GM12878 (cell line): Measurements from ENCODE around the gene ACSF3. TPM values are rescaled to one million over a fixed set of nuclear protein-coding genes. Genes with fewer than 3 reads are reported as not detected.

Experiments used
- ATAC-seq: fragments of 200-7000 bp; cut with Tn5 transposase; 3 replicates; pipeline ENCODE4 v1.9.1; 2020; ENCODE audit warnings: mild to moderate bottlenecking, moderate library complexity
- BruUV-seq: library from RNA; stranded (reverse); fragments of 400-500 nt; replicated peaks from 2 replicates; lab custom pipeline; 2021; lab: Mats Ljungman, UMichigan
- CTCF ChIA-PET: fragments of 300-600 bp; sonication (Branson Sonifier 250); formaldehyde crosslinking; extraction: SDS; loops from one replicate; lab custom pipeline; 2021; ENCODE audit warnings: inconsistent platforms; lab: Yijun Ruan, JAX
- POLR2A ChIA-PET: fragments of 350-600 bp; formaldehyde crosslinking; extraction: SDS; loops from one replicate; lab custom pipeline; 2021; ENCODE audit warnings: inconsistent platforms; lab: Charles Lee
- RAD21 ChIA-PET: fragments of 300-600 bp; sonication (Branson Sonifier 250); formaldehyde crosslinking; loops from one replicate; lab custom pipeline; 2023; ENCODE audit warnings: antibody characterized with exemption; ENCODE audit not compliant: unreplicated experiment; lab: Charles Lee
- SMC1A ChIA-PET: fragments of 300-600 bp; sonication (Branson Sonifier 250); formaldehyde crosslinking; loops from one replicate; lab custom pipeline; 2023; ENCODE audit not compliant: unreplicated experiment, uncharacterized antibody; lab: Charles Lee
- DNase-seq: peaks from one replicate; pipeline ENCODE4 v3.0.0-alpha.2; 2011; ENCODE audit warnings: low read depth, low spot score
- FAIRE-seq: peaks from 3 replicates; lab custom pipeline; 2011; peaks lifted over from hg19 to GRCh38; lab: Jason Lieb, UNC
- H2AFZ ChIP-seq: 2 replicates; pipeline ENCODE4 v1.6.0; 2011; ENCODE audit warnings: low read depth, low read length, control low read depth; ENCODE audit not compliant: control insufficient read depth
- H3K27ac ChIP-seq: 2 replicates; pipeline ENCODE4 v1.5.1; 2011; ENCODE audit warnings: control low read depth; ENCODE audit not compliant: control insufficient read depth, insufficient read depth
- H3K27me3 ChIP-seq, 2 experiments: replicated peaks in 1 of 2; 2 replicates each; pipeline versions ENCODE4 v1.6.0 to v1.6.1; 2011; ENCODE audit warnings: low read length in 1 of 2; ENCODE audit not compliant: control insufficient read depth in 2 of 2, insufficient read depth in 2 of 2
- H3K36me3 ChIP-seq, 2 experiments: 2 replicates each; pipeline ENCODE4 v1.5.1; 2011; ENCODE audit warnings: low read length in 1 of 2; ENCODE audit not compliant: control insufficient read depth in 2 of 2, insufficient read depth in 2 of 2
- H3K4me1 ChIP-seq: 2 replicates; pipeline ENCODE4 v1.6.1; 2011; ENCODE audit warnings: mild to moderate bottlenecking, low read length, moderate library complexity, mixed read lengths; ENCODE audit not compliant: control insufficient read depth, insufficient read depth
- H3K4me2 ChIP-seq: 2 replicates; pipeline ENCODE4 v1.6.0; 2011; ENCODE audit warnings: control low read depth; ENCODE audit not compliant: control insufficient read depth, insufficient read depth
- H3K4me3 ChIP-seq: fragments of 200-600 bp; sonication (generic); 2 replicates; pipeline ENCODE4 v1.5.1; 2016
- H3K79me2 ChIP-seq: 2 replicates; pipeline ENCODE4 v1.6.0; 2011; ENCODE audit warnings: low read length; ENCODE audit not compliant: control insufficient read depth, insufficient read depth
- H3K9ac ChIP-seq: 2 replicates; pipeline ENCODE4 v1.8.0; 2011; ENCODE audit warnings: low read length, control low read depth, mixed read lengths; ENCODE audit not compliant: control insufficient read depth, insufficient read depth
- H3K9me3 ChIP-seq: replicated peaks from 3 replicates; pipeline ENCODE4 v1.5.1; 2011; ENCODE audit warnings: mild to moderate bottlenecking, low read length; ENCODE audit not compliant: control insufficient read depth, insufficient read depth
- H4K20me1 ChIP-seq: 2 replicates; pipeline ENCODE4 v1.6.0; 2011; ENCODE audit not compliant: control insufficient read depth, insufficient read depth
- CREM ChIP-seq: IDR thresholded peaks from 2 replicates; pipeline ENCODE4 v1.6.1; 2014; ENCODE audit warnings: antibody characterized with exemption, low read depth
- IKZF1 ChIP-seq: fragments of 450-650 bp; conservative IDR thresholded peaks from 2 replicates; pipeline ENCODE4 v1.6.1; 2017; ENCODE audit warnings: antibody characterized with exemption, mild to moderate bottlenecking
- PML ChIP-seq: IDR thresholded peaks from 2 replicates; pipeline ENCODE4 v1.6.1; 2012; ENCODE audit warnings: low read length, inconsistent platforms
- WGBS: methylation state at CpG from one replicate; pipeline ENCODE4 v1.1.6; 2016; ENCODE audit warnings: low lambda C conversion rate; ENCODE audit not compliant: insufficient replicate concordance, insufficient coverage; ENCODE audit errors: missing lambda C conversion rate; 5-methylcytosine and 5-hydroxymethylcytosine counted together
- in situ Hi-C: fragments of 300-500 bp; cut with MboI; formaldehyde crosslinking; loops from 9 replicates; pipeline ENCODE4 v1.14.3; 2018; ENCODE audit warnings: mixed read lengths
- intact Hi-C: fragments of 100-400 bp; cut with micrococcal nuclease; formaldehyde crosslinking; loops from one replicate; pipeline ENCODE4 v1.14.2; 2022; ENCODE audit not compliant: unreplicated experiment
- polyA plus RNA-seq, 11 experiments: library from polyadenylated mRNA; depleted of rRNA in 4 of 11; unstranded in 6 of 11; stranded (reverse) in 5 of 11; fragments of >200 nt; fragmentation: Nextera tagmentation in 4 of 11; fragmentation: Illumina TruSeq in 1 of 11; extraction: Ambion mirVana in 4 of 11; extraction: Trizol in 1 of 11; gene quantifications; 1 replicate in 1 of 11; 2 replicates in 10 of 11; pipeline versions ENCODE4 v1.2.1 to v1.2.3, GENCODE V29; 2011 to 2016; ENCODE audit warnings: inconsistent platforms in 2 of 11, missing spikeins in 2 of 11, low read depth in 1 of 11
- total RNA-seq, 4 experiments: library from RNA; depleted of rRNA in 3 of 4; stranded (reverse); fragments of >200 nt in 3 of 4; fragmentation: Illumina TruSeq in 1 of 4; extraction: Trizol in 1 of 4; gene quantifications; 2 replicates each; pipeline versions ENCODE4 v1.2.1 to v1.2.3, GENCODE V29; 2013 to 2021
- TF ChIP-seq, protein P1 (sequence below): fragments of 450-650 bp; IDR thresholded peaks from 2 replicates; pipeline ENCODE4 v1.6.1; 2017; ENCODE audit warnings: antibody characterized with exemption, mild to moderate bottlenecking, moderate library complexity
- TF ChIP-seq, protein P2 (sequence below): fragments of 450-650 bp; IDR thresholded peaks from 2 replicates; pipeline ENCODE4 v1.6.1; 2017; ENCODE audit warnings: mild to moderate bottlenecking, moderate library complexity
- TF ChIP-seq, protein P3 (sequence below): IDR thresholded peaks from 2 replicates; pipeline ENCODE4 v1.6.1; 2011; ENCODE audit warnings: mild to moderate bottlenecking, low read depth, low read length, moderate library complexity; ENCODE audit not compliant: insufficient replicate concordance

The ACSF3 gene
- total and polyA plus RNA-seq, 10 of the 15 experiments (the other 5 are each of a cell fraction or from before 2014, with no cell fraction given) = 1.0 to 44.4 (median 25.8) TPM

DNA sequence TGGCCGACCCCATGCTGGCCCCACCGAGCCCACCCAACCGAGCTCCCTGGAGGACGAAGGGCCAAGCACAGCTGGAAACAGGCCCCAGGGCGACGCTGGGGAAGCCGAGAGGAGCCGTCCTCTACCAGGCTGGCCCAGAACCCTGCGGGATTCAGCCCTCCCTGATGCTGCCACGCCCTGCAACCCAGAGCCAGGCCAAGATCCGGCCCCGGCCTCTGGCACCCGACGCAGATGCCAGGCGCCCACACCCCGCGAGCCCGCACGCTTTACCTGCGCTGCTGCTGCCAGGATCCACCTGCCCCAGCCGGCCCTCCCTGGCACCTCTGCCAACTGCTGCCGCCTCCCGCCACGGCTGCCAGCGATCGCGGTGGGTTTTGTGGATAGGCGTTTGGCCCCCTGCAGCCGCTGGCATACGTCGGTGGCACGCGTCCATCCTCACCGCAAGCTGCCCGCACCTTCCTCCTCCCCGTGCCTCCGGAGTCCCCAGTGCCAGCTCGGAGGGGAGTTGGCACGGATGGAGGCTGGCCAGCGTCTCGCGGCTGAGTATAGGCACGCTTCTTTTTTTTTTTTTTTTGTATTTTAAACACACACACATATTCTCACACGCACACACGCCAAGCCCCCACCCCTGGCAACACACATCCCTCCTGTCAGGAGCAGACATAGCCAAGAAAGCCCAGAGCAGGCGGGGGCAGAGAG, 41.3 kb upstream of the ACSF3 start:
- no peaks in the 10 kb centered on the region for H3K4me1 ChIP-seq
- no peak for DNase-seq
- ChIA-PET CTCF (interaction anchor here (0.7 kb wide), 1 partner anchor 233 kb away, joined by 3 read pairs; no protein-coding TSS in a partner anchor), SMC1A (no interaction called here), POLR2A (interaction anchor here (0.7 kb wide), 1 partner anchor 150 kb away, joined by 5 read pairs; no protein-coding TSS in a partner anchor), RAD21 (no interaction called here)
- H3K9ac ChIP-seq = no peak overlapping the region
- H3K79me2 ChIP-seq = no peaks in the 10 kb centered on the region
- ATAC-seq = no peak
- no peak overlapping the region for H2AFZ ChIP-seq
- no peak overlapping the region for H3K4me2 ChIP-seq
- H3K4me3 ChIP-seq = no peak overlapping the region
- in situ Hi-C loops = no loop called here
- no TSS peak for BruUV-seq
- intact Hi-C loops = no loop called here
- no peaks in the 10 kb centered on the region for H3K36me3 ChIP-seq
- H3K27me3 ChIP-seq = no peaks in the 10 kb centered on the region
- no peak for FAIRE-seq
- TF ChIP-seq, protein P1, sequence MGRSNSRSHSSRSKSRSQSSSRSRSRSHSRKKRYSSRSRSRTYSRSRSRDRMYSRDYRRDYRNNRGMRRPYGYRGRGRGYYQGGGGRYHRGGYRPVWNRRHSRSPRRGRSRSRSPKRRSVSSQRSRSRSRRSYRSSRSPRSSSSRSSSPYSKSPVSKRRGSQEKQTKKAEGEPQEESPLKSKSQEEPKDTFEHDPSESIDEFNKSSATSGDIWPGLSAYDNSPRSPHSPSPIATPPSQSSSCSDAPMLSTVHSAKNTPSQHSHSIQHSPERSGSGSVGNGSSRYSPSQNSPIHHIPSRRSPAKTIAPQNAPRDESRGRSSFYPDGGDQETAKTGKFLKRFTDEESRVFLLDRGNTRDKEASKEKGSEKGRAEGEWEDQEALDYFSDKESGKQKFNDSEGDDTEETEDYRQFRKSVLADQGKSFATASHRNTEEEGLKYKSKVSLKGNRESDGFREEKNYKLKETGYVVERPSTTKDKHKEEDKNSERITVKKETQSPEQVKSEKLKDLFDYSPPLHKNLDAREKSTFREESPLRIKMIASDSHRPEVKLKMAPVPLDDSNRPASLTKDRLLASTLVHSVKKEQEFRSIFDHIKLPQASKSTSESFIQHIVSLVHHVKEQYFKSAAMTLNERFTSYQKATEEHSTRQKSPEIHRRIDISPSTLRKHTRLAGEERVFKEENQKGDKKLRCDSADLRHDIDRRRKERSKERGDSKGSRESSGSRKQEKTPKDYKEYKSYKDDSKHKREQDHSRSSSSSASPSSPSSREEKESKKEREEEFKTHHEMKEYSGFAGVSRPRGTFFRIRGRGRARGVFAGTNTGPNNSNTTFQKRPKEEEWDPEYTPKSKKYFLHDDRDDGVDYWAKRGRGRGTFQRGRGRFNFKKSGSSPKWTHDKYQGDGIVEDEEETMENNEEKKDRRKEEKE = no peak
- TF ChIP-seq CREM = no peak
- TF ChIP-seq, protein P2, sequence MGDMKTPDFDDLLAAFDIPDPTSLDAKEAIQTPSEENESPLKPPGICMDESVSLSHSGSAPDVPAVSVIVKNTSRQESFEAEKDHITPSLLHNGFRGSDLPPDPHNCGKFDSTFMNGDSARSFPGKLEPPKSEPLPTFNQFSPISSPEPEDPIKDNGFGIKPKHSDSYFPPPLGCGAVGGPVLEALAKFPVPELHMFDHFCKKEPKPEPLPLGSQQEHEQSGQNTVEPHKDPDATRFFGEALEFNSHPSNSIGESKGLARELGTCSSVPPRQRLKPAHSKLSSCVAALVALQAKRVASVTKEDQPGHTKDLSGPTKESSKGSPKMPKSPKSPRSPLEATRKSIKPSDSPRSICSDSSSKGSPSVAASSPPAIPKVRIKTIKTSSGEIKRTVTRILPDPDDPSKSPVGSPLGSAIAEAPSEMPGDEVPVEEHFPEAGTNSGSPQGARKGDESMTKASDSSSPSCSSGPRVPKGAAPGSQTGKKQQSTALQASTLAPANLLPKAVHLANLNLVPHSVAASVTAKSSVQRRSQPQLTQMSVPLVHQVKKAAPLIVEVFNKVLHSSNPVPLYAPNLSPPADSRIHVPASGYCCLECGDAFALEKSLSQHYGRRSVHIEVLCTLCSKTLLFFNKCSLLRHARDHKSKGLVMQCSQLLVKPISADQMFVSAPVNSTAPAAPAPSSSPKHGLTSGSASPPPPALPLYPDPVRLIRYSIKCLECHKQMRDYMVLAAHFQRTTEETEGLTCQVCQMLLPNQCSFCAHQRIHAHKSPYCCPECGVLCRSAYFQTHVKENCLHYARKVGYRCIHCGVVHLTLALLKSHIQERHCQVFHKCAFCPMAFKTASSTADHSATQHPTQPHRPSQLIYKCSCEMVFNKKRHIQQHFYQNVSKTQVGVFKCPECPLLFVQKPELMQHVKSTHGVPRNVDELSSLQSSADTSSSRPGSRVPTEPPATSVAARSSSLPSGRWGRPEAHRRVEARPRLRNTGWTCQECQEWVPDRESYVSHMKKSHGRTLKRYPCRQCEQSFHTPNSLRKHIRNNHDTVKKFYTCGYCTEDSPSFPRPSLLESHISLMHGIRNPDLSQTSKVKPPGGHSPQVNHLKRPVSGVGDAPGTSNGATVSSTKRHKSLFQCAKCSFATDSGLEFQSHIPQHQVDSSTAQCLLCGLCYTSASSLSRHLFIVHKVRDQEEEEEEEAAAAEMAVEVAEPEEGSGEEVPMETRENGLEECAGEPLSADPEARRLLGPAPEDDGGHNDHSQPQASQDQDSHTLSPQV = no peak
- TF ChIP-seq, protein P3, sequence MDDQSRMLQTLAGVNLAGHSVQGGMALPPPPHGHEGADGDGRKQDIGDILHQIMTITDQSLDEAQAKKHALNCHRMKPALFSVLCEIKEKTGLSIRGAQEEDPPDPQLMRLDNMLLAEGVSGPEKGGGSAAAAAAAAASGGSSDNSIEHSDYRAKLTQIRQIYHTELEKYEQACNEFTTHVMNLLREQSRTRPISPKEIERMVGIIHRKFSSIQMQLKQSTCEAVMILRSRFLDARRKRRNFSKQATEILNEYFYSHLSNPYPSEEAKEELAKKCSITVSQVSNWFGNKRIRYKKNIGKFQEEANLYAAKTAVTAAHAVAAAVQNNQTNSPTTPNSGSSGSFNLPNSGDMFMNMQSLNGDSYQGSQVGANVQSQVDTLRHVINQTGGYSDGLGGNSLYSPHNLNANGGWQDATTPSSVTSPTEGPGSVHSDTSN = no peak
- TF ChIP-seq IKZF1 = no peak
- TF ChIP-seq PML = no peak
- no peak overlapping the region for H3K27ac ChIP-seq
- WGBS = 50% methylated on average over 41 of the region's 46 CpGs
- H3K9me3 ChIP-seq = no peaks in the 10 kb centered on the region
- H4K20me1 ChIP-seq = no peaks in the 10 kb centered on the region
